NCI-H1105 (cell line): ENCODE measurements around the gene RBPJ.
"Not testable (repeated sequence)": the region's sequence is repeated elsewhere in the genome, so short reads cannot be mapped to it uniquely, and the experiment has no call there.

Experiments used
- DNase-seq: peaks from one replicate; lab custom pipeline; 2025; lab: John Stamatoyannopoulos, UW

Gene RBPJ

GRCh38 chr4:26375551-26375950 is 54.7 kb downstream of the RBPJ start:
- DNase-seq: no peak

GRCh38 chr4:26377328-26378311 is 56.8 kb downstream of the RBPJ start:
- DNase-seq: no peak

- DNase-seq: no peak
These were observed 59.0 kb downstream of the RBPJ start for GRCh38 chr4:26379837-26380236.

- DNase-seq: no peak
These were observed 59.9 kb downstream of the RBPJ start for GRCh38 chr4:26380740-26381139.

GRCh38 chr4:26384380-26385057 is 63.7 kb downstream of the RBPJ start:
- DNase-seq: no peak

- no peak for DNase-seq
These were observed 64.9 kb downstream of the RBPJ start for GRCh38 chr4:26385690-26386089.

GRCh38 chr4:26386386-26386785 is 65.6 kb downstream of the RBPJ start:
- no peak for DNase-seq

GRCh38 chr4:26388671-26389070 is 67.9 kb downstream of the RBPJ start:
- no peak for DNase-seq

- no peak for DNase-seq
These were observed 76.3 kb downstream of the RBPJ start for GRCh38 chr4:26397086-26397485.

GRCh38 chr4:26400132-26400531 is 79.3 kb downstream of the RBPJ start:
- DNase-seq: no peak

GRCh38 chr4:26402017-26402416 is 81.2 kb downstream of the RBPJ start:
- DNase-seq: not testable (repeated sequence)

- DNase-seq: no peak
These were observed 81.6 kb downstream of the RBPJ start for GRCh38 chr4:26402458-26402857.

- no peak for DNase-seq
These were observed 84.0 kb downstream of the RBPJ start for GRCh38 chr4:26404743-26405206.

- DNase-seq: no peak
These were observed 85.6 kb downstream of the RBPJ start for GRCh38 chr4:26406346-26406975.

GRCh38 chr4:26407476-26407875 is 86.7 kb downstream of the RBPJ start:
- DNase-seq: no peak

- DNase-seq: no peak
These were observed 89.8 kb downstream of the RBPJ start for GRCh38 chr4:26410385-26411293.

GRCh38 chr4:26412381-26413372 is 91.9 kb downstream of the RBPJ start:
- no peak for DNase-seq

GRCh38 chr4:26413582-26413981 is 92.8 kb downstream of the RBPJ start:
- no peak for DNase-seq

GRCh38 chr4:26418107-26418506 is 97.3 kb downstream of the RBPJ start:
- DNase-seq: no peak

- no peak for DNase-seq
These were observed 98.0 kb downstream of the RBPJ start for GRCh38 chr4:26418850-26419249.
